AG04449 (cell line): ENCODE data around the gene SNCB.

ENCODE experiments used
- CTCF ChIA-PET: fragments of 350-600 bp; formaldehyde crosslinking; extraction: SDS; loops from one replicate; lab custom pipeline; 2021; ENCODE audit warnings: antibody characterized with exemption; lab: Yijun Ruan, JAX
- POLR2A ChIA-PET: fragments of 400-600, 350-600 bp; formaldehyde crosslinking; extraction: SDS; loops from one replicate; lab custom pipeline; 2020; ENCODE audit warnings: antibody characterized with exemption, inconsistent platforms; lab: Yijun Ruan, JAX
- DNase-seq: peaks from one replicate; pipeline ENCODE4 v3.0.0-alpha.2; 2010; ENCODE audit warnings: low read depth, low spot score
- H3K4me3 ChIP-seq: 2 replicates; pipeline ENCODE4 v1.5.1; 2011; ENCODE audit warnings: low read depth, mild to moderate bottlenecking, control low read depth, low read length
- TF ChIP-seq, protein P1 (sequence below): IDR thresholded peaks from one replicate; pipeline ENCODE4 v1.5.1; 2011; ENCODE audit warnings: mild to moderate bottlenecking, moderate library complexity, low read length, control low read depth, inconsistent platforms; ENCODE audit not compliant: insufficient read depth; ENCODE audit errors: missing control alignments

Gene SNCB

GRCh38 chr5:176659512-176659839 is 29.1 kb upstream of the SNCB start:
- CTCF ChIA-PET = interaction anchor here (0.6 to 7.4 kb wide), 28 partner anchors 10 to 453 kb away, joined by 3 to 207 read pairs (median 6); partner anchors contain the start of genes FGFR4, HK3 and TSPAN17
- POLR2A ChIA-PET = no interaction called here
- TF ChIP-seq, protein P1, sequence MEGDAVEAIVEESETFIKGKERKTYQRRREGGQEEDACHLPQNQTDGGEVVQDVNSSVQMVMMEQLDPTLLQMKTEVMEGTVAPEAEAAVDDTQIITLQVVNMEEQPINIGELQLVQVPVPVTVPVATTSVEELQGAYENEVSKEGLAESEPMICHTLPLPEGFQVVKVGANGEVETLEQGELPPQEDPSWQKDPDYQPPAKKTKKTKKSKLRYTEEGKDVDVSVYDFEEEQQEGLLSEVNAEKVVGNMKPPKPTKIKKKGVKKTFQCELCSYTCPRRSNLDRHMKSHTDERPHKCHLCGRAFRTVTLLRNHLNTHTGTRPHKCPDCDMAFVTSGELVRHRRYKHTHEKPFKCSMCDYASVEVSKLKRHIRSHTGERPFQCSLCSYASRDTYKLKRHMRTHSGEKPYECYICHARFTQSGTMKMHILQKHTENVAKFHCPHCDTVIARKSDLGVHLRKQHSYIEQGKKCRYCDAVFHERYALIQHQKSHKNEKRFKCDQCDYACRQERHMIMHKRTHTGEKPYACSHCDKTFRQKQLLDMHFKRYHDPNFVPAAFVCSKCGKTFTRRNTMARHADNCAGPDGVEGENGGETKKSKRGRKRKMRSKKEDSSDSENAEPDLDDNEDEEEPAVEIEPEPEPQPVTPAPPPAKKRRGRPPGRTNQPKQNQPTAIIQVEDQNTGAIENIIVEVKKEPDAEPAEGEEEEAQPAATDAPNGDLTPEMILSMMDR = no peak
- no peak for DNase-seq
- H3K4me3 ChIP-seq = no peak overlapping the region

DNA sequence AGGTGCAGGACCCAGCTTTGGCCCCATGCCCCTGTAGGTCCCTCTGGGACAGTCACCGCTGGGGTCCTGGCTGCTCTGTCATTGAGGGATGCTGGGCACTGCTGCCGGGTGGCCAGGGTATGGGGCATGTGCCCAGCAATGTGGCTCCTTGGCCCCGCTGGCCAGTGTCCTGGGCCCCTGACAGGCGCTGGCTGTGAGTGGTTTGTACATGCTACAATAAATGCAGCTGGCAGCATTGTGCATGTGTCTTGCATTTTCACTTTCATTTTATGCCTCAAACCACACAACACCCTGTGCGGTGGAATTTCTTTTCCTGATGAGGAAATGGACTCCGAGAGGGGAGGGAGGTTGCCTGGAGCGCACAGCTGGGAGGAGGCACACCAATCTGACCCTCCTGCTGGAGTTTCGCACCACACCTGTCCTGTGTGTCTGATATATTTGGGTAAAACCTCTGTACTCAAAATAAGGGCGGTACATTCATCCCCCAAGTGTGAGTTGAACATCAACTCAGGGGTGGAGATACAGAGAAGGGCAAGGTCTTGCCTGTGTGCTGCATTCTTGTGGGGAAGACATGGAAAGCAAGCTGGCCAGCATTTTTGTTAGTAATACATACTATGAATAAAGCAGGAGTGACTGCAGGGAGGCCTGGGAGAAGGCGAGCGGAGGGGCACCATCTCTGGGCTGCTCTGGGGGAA is 28.6 kb upstream of the SNCB start:
- TF ChIP-seq, protein P1 = no peak
- no peak for DNase-seq
- no peak overlapping the region for H3K4me3 ChIP-seq
- ChIA-PET CTCF (interaction anchor here (0.6 to 7.4 kb wide), 36 partner anchors 11 to 453 kb away, joined by 3 to 207 read pairs (median 5); partner anchors contain the start of genes EIF4E1B, FGFR4, HK3 and SNCB), POLR2A (no interaction called here)

GRCh38 chr5:176658007-176658599 is 27.8 kb upstream of the SNCB start:
- TF ChIP-seq, protein P1 = peak; percentile 94
- CTCF ChIA-PET = interaction anchor here (0.6 to 7.4 kb wide), 29 partner anchors 12 to 454 kb away, joined by 3 to 207 read pairs (median 3); partner anchors contain the start of genes EIF4E1B, HK3, SNCB and TSPAN17

DNA sequence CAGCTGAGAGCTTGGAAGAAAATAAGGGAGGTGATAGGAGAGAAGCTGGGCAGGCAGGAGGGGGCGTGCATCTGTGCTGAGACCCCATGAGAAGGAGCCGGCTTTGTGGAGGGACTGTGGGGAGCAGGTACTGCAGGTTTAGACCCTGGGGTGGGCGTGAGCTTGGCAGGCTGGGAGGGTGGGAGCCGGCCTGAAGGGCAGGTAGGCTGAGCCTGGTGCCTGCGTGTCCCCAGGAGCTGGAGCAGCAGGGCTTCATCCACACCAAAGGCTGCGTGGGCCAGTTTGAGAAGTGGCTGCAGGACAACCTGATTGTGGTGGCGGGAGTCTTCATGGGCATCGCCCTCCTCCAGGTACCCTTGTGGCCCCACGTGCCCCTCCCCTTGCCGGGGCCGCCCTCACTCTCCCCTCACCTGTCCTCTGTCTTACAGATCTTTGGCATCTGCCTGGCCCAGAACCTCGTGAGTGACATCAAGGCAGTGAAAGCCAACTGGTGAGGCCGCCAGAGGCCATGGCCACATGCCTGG is 26.2 kb upstream of the SNCB start:
- H3K4me3 ChIP-seq = no peak overlapping the region
- TF ChIP-seq, protein P1 = no peak
- CTCF ChIA-PET = interaction anchor here (0.8 to 7.4 kb wide), 6 partner anchors 9 to 456 kb away, joined by 3 to 207 read pairs (median 4); partner anchors contain the start of gene TSPAN17
- POLR2A ChIA-PET = no interaction called here
- no peak for DNase-seq

More at GRCh38 chr5:176658007-176658599, 27.8 kb upstream of the SNCB start:
- DNase-seq = no peak
- H3K4me3 ChIP-seq = no peak overlapping the region
- POLR2A ChIA-PET = interaction anchor here (1.3 kb wide), 1 partner anchor 11 kb away, joined by 5 read pairs; the partner anchor contains the start of gene TSPAN17

DNA sequence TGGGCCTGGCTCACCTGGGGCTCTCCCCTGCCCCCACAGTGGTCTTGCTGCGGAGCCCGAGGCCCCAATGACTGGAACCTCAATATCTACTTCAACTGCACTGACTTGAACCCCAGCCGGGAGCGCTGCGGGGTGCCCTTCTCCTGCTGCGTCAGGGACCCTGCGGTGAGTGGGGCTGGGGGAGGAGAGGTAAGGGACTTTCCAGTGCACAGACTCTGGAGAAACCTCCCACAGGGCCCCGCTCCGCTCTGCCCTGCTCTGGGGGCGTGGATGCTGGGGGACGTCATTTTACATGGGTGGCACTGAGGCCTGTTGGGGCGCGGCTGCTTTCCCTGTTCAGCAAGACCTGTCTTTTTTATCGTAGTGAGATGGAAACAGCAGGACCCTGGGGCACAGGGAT is 24.5 kb upstream of the SNCB start:
- TF ChIP-seq, protein P1 = no peak
- POLR2A ChIA-PET = no interaction called here
- H3K4me3 ChIP-seq = no peak overlapping the region
- CTCF ChIA-PET = no interaction called here
- DNase-seq = no peak
